Endothelial cell of umbilical vein (primary cell): Measurements from ENCODE around the gene DUOXA2. TPM values are rescaled to one million over a fixed set of nuclear protein-coding genes. Genes with fewer than 3 reads are reported as not detected.

Experiments used
- BruUV-seq: library from RNA; stranded (reverse); fragments of 400-500 nt; replicated peaks from 2 replicates; lab custom pipeline; 2021; lab: Mats Ljungman, UMichigan
- CTCF ChIA-PET: fragments of 300-600, 350-600 bp; sonication (Branson Sonifier 250); formaldehyde crosslinking; loops from one replicate; lab custom pipeline; 2021; ENCODE audit warnings: antibody characterized with exemption, inconsistent platforms; lab: Charles Lee
- POLR2A ChIA-PET: fragments of 300-600, 350-600 bp; sonication (Branson Sonifier 250); formaldehyde crosslinking; loops from one replicate; lab custom pipeline; 2021; ENCODE audit warnings: antibody characterized with exemption, inconsistent platforms; lab: Charles Lee
- DNase-seq: peaks from one replicate; pipeline ENCODE4 v3.0.0-alpha.2; 2011; ENCODE audit warnings: low read depth, low spot score
- FAIRE-seq: peaks from 2 replicates; lab custom pipeline; 2011; peaks lifted over from hg19 to GRCh38; lab: Jason Lieb, UNC
- H2AFZ ChIP-seq: 2 replicates; pipeline ENCODE4 v1.6.0; 2012; ENCODE audit warnings: low read depth, low read length, control low read depth, inconsistent platforms
- H3K27ac ChIP-seq: 2 replicates; pipeline ENCODE4 v1.5.1; 2011; ENCODE audit warnings: low read depth, mild to moderate bottlenecking, control low read depth, low read length, moderate library complexity; ENCODE audit not compliant: insufficient read depth
- H3K27me3 ChIP-seq, 2 experiments: 2 replicates each; pipeline versions ENCODE4 v1.6.0 to v1.6.1; 2011; ENCODE audit warnings: low read length in 2 of 2, mixed read lengths in 1 of 2; ENCODE audit not compliant: control insufficient read depth in 2 of 2, insufficient read depth in 2 of 2
- H3K36me3 ChIP-seq, 2 experiments: 2 replicates in 1 of 2; 3 replicates in 1 of 2; pipeline ENCODE4 v1.5.1; 2011; ENCODE audit warnings: low read length in 2 of 2, mild to moderate bottlenecking in 1 of 2, moderate library complexity in 1 of 2; ENCODE audit not compliant: control insufficient read depth in 2 of 2, insufficient read depth in 2 of 2; ENCODE audit errors: extremely low read depth in 1 of 2
- H3K4me1 ChIP-seq: 3 replicates; pipeline ENCODE4 v1.5.1; 2011; ENCODE audit warnings: mild to moderate bottlenecking, low read length; ENCODE audit not compliant: control insufficient read depth, insufficient read depth; ENCODE audit errors: extremely low read depth
- H3K4me2 ChIP-seq: 2 replicates; pipeline ENCODE4 v1.6.1; 2011; ENCODE audit warnings: low read length, control low read depth, mixed read lengths; ENCODE audit not compliant: insufficient read depth
- H3K4me3 ChIP-seq, 3 experiments: fragments of 200-600 bp in 1 of 3; sonication (generic), shearing (Covaris generic) in 1 of 3; replicated peaks in 1 of 3; 2 replicates each; pipeline ENCODE4 v1.5.1; 2011 to 2016; ENCODE audit warnings: control low read depth in 3 of 3, low read length in 3 of 3, mild to moderate bottlenecking in 2 of 3, inconsistent platforms in 1 of 3, low read depth in 1 of 3, moderate library complexity in 1 of 3; ENCODE audit not compliant: insufficient read depth in 1 of 3
- H3K79me2 ChIP-seq: 2 replicates; pipeline ENCODE4 v1.6.0; 2012; ENCODE audit warnings: low read length, inconsistent platforms; ENCODE audit not compliant: control insufficient read depth, insufficient read depth
- H3K9ac ChIP-seq: replicated peaks from 2 replicates; pipeline ENCODE3; 2011; ENCODE audit warnings: low read length, control low read depth; ENCODE audit not compliant: insufficient read depth; ENCODE audit errors: extremely low read depth
- H3K9me1 ChIP-seq: replicated peaks from 3 replicates; pipeline ENCODE4 v1.6.0; 2011; ENCODE audit warnings: mild to moderate bottlenecking, low read length; ENCODE audit not compliant: control insufficient read depth, insufficient read depth; ENCODE audit errors: extremely low read depth
- H3K9me3 ChIP-seq: replicated peaks from 2 replicates; pipeline ENCODE4 v1.5.1; 2012; ENCODE audit warnings: low read length, inconsistent platforms; ENCODE audit not compliant: control insufficient read depth, insufficient read depth
- H4K20me1 ChIP-seq: replicated peaks from 2 replicates; pipeline ENCODE3; 2011; ENCODE audit warnings: mild to moderate bottlenecking, low read length; ENCODE audit not compliant: control insufficient read depth, insufficient read depth; ENCODE audit errors: extremely low read depth
- EZH2 ChIP-seq: IDR thresholded peaks from 2 replicates; pipeline ENCODE4 v1.6.1; 2012; ENCODE audit warnings: borderline replicate concordance, low read depth, mild to moderate bottlenecking, moderate library complexity, low read length, inconsistent platforms; ENCODE audit not compliant: severe bottlenecking
- FOS ChIP-seq: IDR thresholded peaks from 2 replicates; pipeline ENCODE4 v1.6.1; 2011; ENCODE audit warnings: mild to moderate bottlenecking, low read length, moderate library complexity, borderline replicate concordance; ENCODE audit not compliant: insufficient read depth
- GATA2 ChIP-seq: IDR thresholded peaks from 2 replicates; pipeline ENCODE4 v1.7.0; 2011; ENCODE audit warnings: low read depth, mild to moderate bottlenecking, moderate library complexity, mixed read lengths, low read length; ENCODE audit not compliant: insufficient read length, insufficient read depth
- JUN ChIP-seq: IDR thresholded peaks from 2 replicates; pipeline ENCODE4 v1.6.1; 2011; ENCODE audit warnings: borderline replicate concordance, low read depth; ENCODE audit not compliant: insufficient read length, insufficient read depth
- MYC ChIP-seq: IDR thresholded peaks from one replicate; pipeline ENCODE4 v1.6.1; 2011; ENCODE audit warnings: mild to moderate bottlenecking, low read depth, low read length
- POLR2A ChIP-seq: IDR thresholded peaks from 2 replicates; pipeline ENCODE4 v1.6.1; 2012; ENCODE audit warnings: low read depth, mild to moderate bottlenecking, control low read depth, low read length
- dilution Hi-C: fragments of 300-500 bp; cut with MboI; formaldehyde crosslinking; loops from one replicate; pipeline ENCODE4 v1.15.0; 2019; ENCODE audit warnings: low sequenced_read_pairs; ENCODE audit not compliant: extremely low pct_ligation_motif_present
- intact Hi-C: fragments of 100-400 bp; cut with micrococcal nuclease; formaldehyde crosslinking; loops from one replicate; pipeline ENCODE4 v1.10.0; 2022
- polyA plus RNA-seq, 4 experiments: library from polyadenylated mRNA; depleted of rRNA in 3 of 4; stranded (reverse) in 3 of 4; unstranded in 1 of 4; fragments of >200 nt; gene quantifications; 2 replicates each; pipeline versions ENCODE4 v1.2.1 to v1.2.3, GENCODE V29; 2011 to 2012; ENCODE audit warnings: missing spikeins in 1 of 4
- total RNA-seq: library from RNA; stranded (reverse); gene quantifications from 2 replicates; pipeline ENCODE4 v1.2.3, GENCODE V29; 2021
- TF ChIP-seq, protein P1 (sequence below), 2 donors: IDR thresholded peaks; 1 replicate in 1 of 2; 2 replicates in 1 of 2; pipeline ENCODE4 v1.5.1; 2011; ENCODE audit warnings: low read length in 2 of 2, mild to moderate bottlenecking in 2 of 2, moderate library complexity in 2 of 2, control low read depth in 1 of 2, inconsistent platforms in 1 of 2, low read depth in 1 of 2; ENCODE audit not compliant: insufficient read depth in 1 of 2; ENCODE audit errors: extremely low read depth in 1 of 2

DUOXA2 gene
- total and polyA plus RNA-seq, 2 donors (not counting 3 experiments of a cell fraction or from before 2014, with no cell fraction given), result not detected

- Histone ChIP-seq H3K4me1 (no peaks in the 10 kb centered on the region), H3K27ac (no peak overlapping the region), H3K36me3 (no peaks in the 10 kb centered on the region), H3K9me1 (no peaks in the 10 kb centered on the region), H3K9ac (no peak overlapping the region), H3K4me2 (no peak overlapping the region), H2AFZ (no peak overlapping the region), H4K20me1 (no peaks in the 10 kb centered on the region), H3K9me3 (no peaks in the 10 kb centered on the region), H3K4me3 (no peak overlapping the region), H3K27me3 (peaks cover 29 to 37% of the 10 kb centered on the region in 2 experiments), H3K79me2 (no peaks in the 10 kb centered on the region)
- DNase-seq, result no peak
- BruUV-seq, result no TSS peak
- TF ChIP-seq JUN (no peak), EZH2 (no peak), GATA2 (no peak), FOS (no peak), POLR2A (no peak), MYC (no peak)
- TF ChIP-seq, protein P1, sequence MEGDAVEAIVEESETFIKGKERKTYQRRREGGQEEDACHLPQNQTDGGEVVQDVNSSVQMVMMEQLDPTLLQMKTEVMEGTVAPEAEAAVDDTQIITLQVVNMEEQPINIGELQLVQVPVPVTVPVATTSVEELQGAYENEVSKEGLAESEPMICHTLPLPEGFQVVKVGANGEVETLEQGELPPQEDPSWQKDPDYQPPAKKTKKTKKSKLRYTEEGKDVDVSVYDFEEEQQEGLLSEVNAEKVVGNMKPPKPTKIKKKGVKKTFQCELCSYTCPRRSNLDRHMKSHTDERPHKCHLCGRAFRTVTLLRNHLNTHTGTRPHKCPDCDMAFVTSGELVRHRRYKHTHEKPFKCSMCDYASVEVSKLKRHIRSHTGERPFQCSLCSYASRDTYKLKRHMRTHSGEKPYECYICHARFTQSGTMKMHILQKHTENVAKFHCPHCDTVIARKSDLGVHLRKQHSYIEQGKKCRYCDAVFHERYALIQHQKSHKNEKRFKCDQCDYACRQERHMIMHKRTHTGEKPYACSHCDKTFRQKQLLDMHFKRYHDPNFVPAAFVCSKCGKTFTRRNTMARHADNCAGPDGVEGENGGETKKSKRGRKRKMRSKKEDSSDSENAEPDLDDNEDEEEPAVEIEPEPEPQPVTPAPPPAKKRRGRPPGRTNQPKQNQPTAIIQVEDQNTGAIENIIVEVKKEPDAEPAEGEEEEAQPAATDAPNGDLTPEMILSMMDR (IDR thresholded peaks at IDR 0.05; ENCODE audit: extremely low read depth in 1 of 2, insufficient read depth in 1 of 2, low read depth in 1 of 2, low read length in 2 of 2), result no peak
- FAIRE-seq, result no peak
- intact Hi-C loops (no loop called here), dilution Hi-C loops (no loop called here)
- POLR2A ChIA-PET, result no interaction called here
- CTCF ChIA-PET, result no interaction called here
Observed at GRCh38 chr15:45089712-45090373, 24.3 kb upstream of the DUOXA2 start.
